NCI-H1436 (cell line): ENCODE data around the gene EPHA2.
"Not testable (repeated sequence)": the region's sequence is repeated elsewhere in the genome, so short reads cannot be mapped to it uniquely, and the experiment has no call there.

ENCODE experiments used
- DNase-seq: peaks from one replicate; lab custom pipeline; 2025; lab: John Stamatoyannopoulos, UW

The EPHA2 gene

GRCh38 chr1:16167331-16168143, 11.7 kb upstream of the EPHA2 start:
- DNase-seq = peak; percentile 33

GRCh38 chr1:16166117-16166516, 10.2 kb upstream of the EPHA2 start:
- no peak for DNase-seq

- DNase-seq = no peak
Observed at GRCh38 chr1:16165548-16165947, 9.7 kb upstream of the EPHA2 start.

- no peak for DNase-seq
Observed at GRCh38 chr1:16165073-16165364, 9.2 kb upstream of the EPHA2 start.

- DNase-seq = no peak
Observed at GRCh38 chr1:16164213-16165072, 8.6 kb upstream of the EPHA2 start.

- DNase-seq = not testable (repeated sequence)
Observed at GRCh38 chr1:16163608-16164212, 7.8 kb upstream of the EPHA2 start.

- no peak for DNase-seq
Observed at GRCh38 chr1:16162163-16162822, 6.4 kb upstream of the EPHA2 start.

- no peak for DNase-seq
Observed at GRCh38 chr1:16161717-16162116, 5.8 kb upstream of the EPHA2 start.

- no peak for DNase-seq
Observed at GRCh38 chr1:16158993-16159831, 3.3 kb upstream of the EPHA2 start.

GRCh38 chr1:16158025-16158424, 2.2 kb upstream of the EPHA2 start:
- no peak for DNase-seq

GRCh38 chr1:16156848-16157495, 1.1 kb upstream of the EPHA2 start:
- DNase-seq = no peak

- no peak for DNase-seq
Observed at GRCh38 chr1:16153999-16154673, 1.7 kb downstream of the EPHA2 start.

- DNase-seq = no peak
Observed at GRCh38 chr1:16153096-16153998, 2.5 kb downstream of the EPHA2 start.

GRCh38 chr1:16152481-16153087, 3.3 kb downstream of the EPHA2 start:
- no peak for DNase-seq

GRCh38 chr1:16151995-16152384, 3.9 kb downstream of the EPHA2 start:
- DNase-seq = no peak

- no peak for DNase-seq
Observed at GRCh38 chr1:16151196-16151994, 4.5 kb downstream of the EPHA2 start.

GRCh38 chr1:16150508-16150907, 5.4 kb downstream of the EPHA2 start:
- DNase-seq = no peak
